Measurements from ENCODE around the gene ALDH1A3. TPM values are rescaled to one million over a fixed set of nuclear protein-coding genes. Genes with fewer than 3 reads are reported as not detected.

Gene ALDH1A3
- total RNA-seq, 4 donors from 2014 or later = 8.5 to 99.9 (median 18.4) TPM

GRCh38 chr15:100922192-100923040 is 42.8 kb downstream of the ALDH1A3 start:
- peaks cover 0 to 4% (median 0%) of the 10 kb centered on the region in 3 donors for H3K36me3 ChIP-seq
- DNase-seq = no peak
- no peaks in the 10 kb centered on the region for H3K9me3 ChIP-seq
- H3K4me3 ChIP-seq = peak overlapping the region in 1 of 4 donors; percentile 14
- H3K27ac ChIP-seq = peak overlapping the region; percentile 39 to 88 (median 58)
- no peak for TF ChIP-seq CTCF (IDR thresholded peaks at IDR 0.05)
- H3K4me1 ChIP-seq = peaks cover 3 to 39% (median 12%) of the 10 kb centered on the region in 4 donors
- H3K27me3 ChIP-seq = no peaks in the 10 kb centered on the region

- Histone ChIP-seq H3K9me3 (no peaks in the 10 kb centered on the region), H3K4me3 (no peak overlapping the region), H3K36me3 (peaks cover 0 to 7% (median 0%) of the 10 kb centered on the region in 3 donors), H3K4me1 (peaks cover 3 to 35% (median 12%) of the 10 kb centered on the region in 4 donors), H3K27me3 (no peaks in the 10 kb centered on the region), H3K27ac (peak overlapping the region; percentile 34 to 88 (median 58))
- TF ChIP-seq CTCF (IDR thresholded peaks at IDR 0.05) (no peak), POLR2A (IDR thresholded peaks at IDR 0.05) (no peak)
- DNase-seq = no peak
Observed at GRCh38 chr15:100923076-100923475, 43.4 kb downstream of the ALDH1A3 start.

GRCh38 chr15:100923902-100924301 is 44.3 kb downstream of the ALDH1A3 start:
- peaks cover 0 to 15% (median 0%) of the 10 kb centered on the region in 3 donors for H3K36me3 ChIP-seq
- H3K27me3 ChIP-seq = no peaks in the 10 kb centered on the region
- peaks cover 3 to 35% (median 12%) of the 10 kb centered on the region in 4 donors for H3K4me1 ChIP-seq
- DNase-seq = no peak
- no peaks in the 10 kb centered on the region for H3K9me3 ChIP-seq
- H3K27ac ChIP-seq = peak overlapping the region in 2 of 4 donors; percentile 1 to 88
- TF ChIP-seq CTCF (IDR thresholded peaks at IDR 0.05) (no peak), POLR2A (IDR thresholded peaks at IDR 0.05) (no peak)
- H3K4me3 ChIP-seq = no peak overlapping the region

- no peaks in the 10 kb centered on the region for H3K27me3 ChIP-seq
- TF ChIP-seq CTCF (IDR thresholded peaks at IDR 0.05) (no peak), POLR2A (IDR thresholded peaks at IDR 0.05) (no peak)
- peaks cover 3 to 35% (median 12%) of the 10 kb centered on the region in 4 donors for H3K4me1 ChIP-seq
- no peak for DNase-seq
- no peak overlapping the region for H3K4me3 ChIP-seq
- no peak overlapping the region for H3K27ac ChIP-seq
- peaks cover 0 to 17% (median 0%) of the 10 kb centered on the region in 3 donors for H3K36me3 ChIP-seq
- H3K9me3 ChIP-seq = no peaks in the 10 kb centered on the region
Observed at GRCh38 chr15:100924436-100924835, 44.8 kb downstream of the ALDH1A3 start.

GRCh38 chr15:100925480-100925879 is 45.8 kb downstream of the ALDH1A3 start:
- H3K27ac ChIP-seq = peak overlapping the region in 2 of 4 donors; percentile 33 to 71
- TF ChIP-seq POLR2A (IDR thresholded peaks at IDR 0.05) = no peak
- TF ChIP-seq CTCF (IDR thresholded peaks at IDR 0.05) = no peak
- no peak for DNase-seq
- H3K27me3 ChIP-seq = no peaks in the 10 kb centered on the region
- H3K9me3 ChIP-seq = no peaks in the 10 kb centered on the region
- H3K4me3 ChIP-seq = no peak overlapping the region
- peaks cover 3 to 30% (median 11%) of the 10 kb centered on the region in 4 donors for H3K4me1 ChIP-seq
- H3K36me3 ChIP-seq = peaks cover 0 to 17% (median 0%) of the 10 kb centered on the region in 3 donors

Measured in Peyer's patch (tissue), 4 donors.